ENCODE data around the gene SLC4A5. TPM values are rescaled to one million over a fixed set of nuclear protein-coding genes. Genes with fewer than 3 reads are reported as not detected.

SLC4A5 gene
- total and polyA plus RNA-seq, 4 donors: 0.85 to 9.6 (median 3.9) TPM

DNA sequence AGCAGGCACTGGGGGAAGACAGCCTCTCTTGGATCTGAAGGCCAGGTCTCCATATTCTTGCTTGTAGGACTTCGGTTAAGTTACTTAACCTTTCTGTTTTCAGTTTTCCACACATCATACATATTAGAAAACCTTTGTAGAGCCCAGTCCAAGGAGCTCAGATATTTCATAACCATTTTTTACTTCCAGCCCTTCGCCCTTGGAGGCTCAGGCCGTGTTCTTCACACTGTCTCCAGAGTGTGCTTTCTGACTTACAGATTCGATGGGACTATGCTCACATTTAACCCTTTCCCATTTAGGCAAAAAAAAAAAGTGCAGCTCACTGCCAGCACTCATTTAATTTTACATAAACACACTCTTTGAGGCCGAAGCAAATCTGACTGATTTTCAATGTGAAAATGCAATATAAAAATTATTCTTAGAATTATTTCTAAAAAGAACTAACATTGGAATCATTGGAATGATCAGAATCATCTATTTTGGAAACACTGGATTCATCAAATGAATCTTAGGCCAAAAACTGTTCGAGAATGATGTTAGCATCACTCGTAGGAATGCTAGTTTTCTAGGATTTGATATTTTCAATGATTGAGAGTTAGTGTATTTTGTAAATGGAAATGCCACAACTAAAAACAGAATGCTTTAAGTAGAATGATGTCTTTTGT lies 89.8 kb downstream of the SLC4A5 start:
- TF ChIP-seq CTCF (IDR thresholded peaks at IDR 0.05; ENCODE audit: control extremely low read depth, extremely low read depth): no peak
- Histone ChIP-seq H3K4me3 (no peak overlapping the region), H3K9me3 (ENCODE audit: control insufficient read depth in 4 of 4, insufficient read depth in 3 of 4, low read length in 3 of 4) (no peaks in the 10 kb centered on the region), H3K36me3 (ENCODE audit: control insufficient read depth in 4 of 4, insufficient read depth in 4 of 4, low read length in 4 of 4) (peaks cover 0 to 11% (median 0%) of the 10 kb centered on the region in 4 donors), H3K27me3 (ENCODE audit: control insufficient read depth in 3 of 3, insufficient read depth in 3 of 3, low read length in 2 of 3) (no peaks in the 10 kb centered on the region), H3K4me1 (ENCODE audit: control insufficient read depth in 5 of 5, insufficient read depth in 5 of 5, low read length in 5 of 5) (no peaks in the 10 kb centered on the region), H3K27ac (ENCODE audit: low read depth in 1 of 2, low read length in 1 of 2) (no peak overlapping the region), H3K9ac (ENCODE audit: insufficient read depth in 1 of 2, low read length in 2 of 2) (no peak overlapping the region)
- DNase-seq (no peak), ATAC-seq (ENCODE audit: insufficient read depth, low FRiP score) (no peak)
- 76 to 79% methylated on average over 7 of the region's 7 CpGs for WGBS, 2 donors

DNA sequence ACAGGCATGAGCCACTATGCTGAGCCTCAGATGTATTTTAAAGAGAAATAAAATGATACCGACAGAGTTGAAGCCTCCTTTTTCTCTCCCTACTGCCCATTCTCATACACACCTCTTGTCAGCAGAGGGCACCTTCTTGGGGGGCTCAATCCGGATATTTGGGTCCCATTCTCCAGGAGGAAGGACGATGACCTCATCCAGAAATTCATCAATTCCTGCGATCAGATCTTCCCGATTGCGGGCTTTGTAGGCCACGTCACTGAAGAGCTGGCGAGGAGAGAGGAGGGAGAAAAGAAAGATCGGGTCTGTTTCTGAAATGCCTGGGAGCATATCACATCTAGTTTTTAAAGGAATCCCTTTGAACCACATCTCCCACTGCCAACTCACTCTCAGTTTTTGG lies 90.4 kb downstream of the SLC4A5 start:
- no peaks in the 10 kb centered on the region for H3K4me1 ChIP-seq (ENCODE audit: control insufficient read depth in 5 of 5, insufficient read depth in 5 of 5, low read length in 5 of 5)
- no peak overlapping the region for H3K4me3 ChIP-seq
- ATAC-seq (ENCODE audit: insufficient read depth, low FRiP score): no peak
- no peak for DNase-seq
- no peak for TF ChIP-seq CTCF (IDR thresholded peaks at IDR 0.05; ENCODE audit: control extremely low read depth, extremely low read depth)
- H3K9ac ChIP-seq (ENCODE audit: insufficient read depth in 1 of 2, low read length in 2 of 2): no peak overlapping the region
- 87% methylated on average over 9 of the region's 9 CpGs for WGBS, 2 donors
- no peaks in the 10 kb centered on the region for H3K27me3 ChIP-seq (ENCODE audit: control insufficient read depth in 3 of 3, insufficient read depth in 3 of 3, low read length in 2 of 3)
- no peaks in the 10 kb centered on the region for H3K9me3 ChIP-seq (ENCODE audit: control insufficient read depth in 4 of 4, insufficient read depth in 3 of 4, low read length in 3 of 4)
- peaks cover 0 to 11% (median 0%) of the 10 kb centered on the region in 4 donors for H3K36me3 ChIP-seq (ENCODE audit: control insufficient read depth in 4 of 4, insufficient read depth in 4 of 4, low read length in 4 of 4)
- no peak overlapping the region for H3K27ac ChIP-seq (ENCODE audit: low read depth in 1 of 2, low read length in 1 of 2)

DNA sequence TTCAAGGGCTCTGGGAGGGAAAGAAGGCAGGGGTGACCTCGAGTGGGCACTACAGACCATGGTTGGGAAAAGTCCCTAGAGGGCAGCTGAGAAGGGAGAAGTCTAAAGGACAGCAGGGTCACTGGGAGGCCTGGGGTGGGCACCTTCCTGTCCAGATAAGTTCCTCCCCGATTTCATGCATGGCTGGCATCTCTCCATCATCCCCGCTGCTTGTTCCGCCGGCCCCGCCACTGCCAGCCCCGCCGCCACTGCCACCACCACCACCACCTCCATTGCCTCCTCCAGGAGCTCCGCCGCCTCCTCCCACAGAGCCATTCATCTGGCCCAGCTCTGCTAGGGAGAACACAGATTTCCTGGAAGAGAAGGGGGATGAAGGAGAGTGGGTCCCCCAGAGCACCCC lies 91.2 kb downstream of the SLC4A5 start:
- H3K36me3 ChIP-seq (ENCODE audit: control insufficient read depth in 4 of 4, insufficient read depth in 4 of 4, low read length in 4 of 4): peaks cover 0 to 10% (median 1%) of the 10 kb centered on the region in 4 donors
- no peak for TF ChIP-seq CTCF (IDR thresholded peaks at IDR 0.05; ENCODE audit: control extremely low read depth, extremely low read depth)
- no peak overlapping the region for H3K27ac ChIP-seq (ENCODE audit: low read depth in 1 of 2, low read length in 1 of 2)
- 84% methylated on average over 10 of the region's 10 CpGs for WGBS, 2 donors
- no peak overlapping the region for H3K9ac ChIP-seq (ENCODE audit: insufficient read depth in 1 of 2, low read length in 2 of 2)
- no peaks in the 10 kb centered on the region for H3K9me3 ChIP-seq (ENCODE audit: control insufficient read depth in 4 of 4, insufficient read depth in 3 of 4, low read length in 3 of 4)
- H3K4me1 ChIP-seq (ENCODE audit: control insufficient read depth in 5 of 5, insufficient read depth in 5 of 5, low read length in 5 of 5): no peaks in the 10 kb centered on the region
- DNase-seq (no peak), ATAC-seq (ENCODE audit: insufficient read depth, low FRiP score) (no peak)
- H3K27me3 ChIP-seq (ENCODE audit: control insufficient read depth in 3 of 3, insufficient read depth in 3 of 3, low read length in 2 of 3): no peaks in the 10 kb centered on the region
- no peak overlapping the region for H3K4me3 ChIP-seq

GRCh38 chr2:74250189-74250631 lies 93.0 kb downstream of the SLC4A5 start:
- no peak overlapping the region for H3K9ac ChIP-seq (ENCODE audit: insufficient read depth in 1 of 2, low read length in 2 of 2)
- H3K9me3 ChIP-seq (ENCODE audit: control insufficient read depth in 4 of 4, insufficient read depth in 3 of 4, low read length in 3 of 4): no peaks in the 10 kb centered on the region
- peak; percentile 60 for TF ChIP-seq CTCF (IDR thresholded peaks at IDR 0.05; ENCODE audit: control extremely low read depth, extremely low read depth)
- H3K27me3 ChIP-seq (ENCODE audit: control insufficient read depth in 3 of 3, insufficient read depth in 3 of 3, low read length in 2 of 3): no peaks in the 10 kb centered on the region
- H3K4me3 ChIP-seq: no peak overlapping the region
- no peaks in the 10 kb centered on the region for H3K4me1 ChIP-seq (ENCODE audit: control insufficient read depth in 5 of 5, insufficient read depth in 5 of 5, low read length in 5 of 5)
- H3K36me3 ChIP-seq (ENCODE audit: control insufficient read depth in 4 of 4, insufficient read depth in 4 of 4, low read length in 4 of 4): peaks cover 0 to 5% (median 1%) of the 10 kb centered on the region in 4 donors
- DNase-seq (peak; percentile 41 to 58 (median 49)), ATAC-seq (ENCODE audit: insufficient read depth, low FRiP score) (no peak)
- no peak overlapping the region for H3K27ac ChIP-seq (ENCODE audit: low read depth in 1 of 2, low read length in 1 of 2)
- WGBS, 2 donors: 36 to 44% methylated on average over 10 of the region's 10 CpGs

All from lung (tissue), 12 donors.